NCI-H774 (cell line): Measurements from ENCODE around the gene SUGP1.
A peak's percentile ranks its signal among the peaks of the same experiment; 100 is the strongest.

Experiments used
- DNase-seq: peaks from one replicate; lab custom pipeline; 2025; lab: John Stamatoyannopoulos, UW

The SUGP1 gene

DNA sequence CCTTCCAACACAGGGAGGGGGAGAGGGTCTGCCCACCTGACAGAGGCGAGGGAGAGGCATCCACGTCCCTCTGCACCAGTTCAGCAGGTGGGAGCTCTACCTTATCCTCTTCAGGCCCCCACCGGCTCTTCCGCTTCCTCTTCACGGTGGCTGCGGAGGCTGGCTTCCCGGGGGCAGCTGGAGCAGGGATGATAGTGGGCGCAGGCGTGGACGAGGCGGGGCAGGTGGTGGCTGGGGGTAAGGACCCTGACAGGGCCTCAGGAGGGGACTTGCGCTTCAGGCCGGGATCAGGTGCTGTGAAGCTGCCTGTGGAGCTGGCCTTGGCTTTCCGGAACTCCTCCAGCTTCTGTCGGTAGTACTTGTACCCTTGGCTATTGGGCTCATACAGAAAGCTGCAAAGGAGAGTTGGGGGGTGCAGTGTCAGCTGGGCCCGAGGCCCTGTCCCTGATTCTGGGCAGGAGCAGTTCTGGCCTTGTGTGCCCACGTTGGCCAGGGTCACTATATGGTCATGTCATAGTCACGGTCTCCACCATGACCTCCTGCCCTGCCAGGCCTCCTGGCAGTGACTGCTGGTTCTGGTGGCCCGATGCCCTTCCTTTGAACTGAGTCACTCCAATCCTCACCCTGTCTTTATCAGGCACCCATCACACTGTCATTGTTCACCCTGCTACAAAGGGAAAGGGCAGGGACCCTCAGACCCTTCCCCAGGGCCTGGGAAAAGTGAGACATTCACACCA, 23.2 kb downstream of the SUGP1 start:
- no peak for DNase-seq

DNA sequence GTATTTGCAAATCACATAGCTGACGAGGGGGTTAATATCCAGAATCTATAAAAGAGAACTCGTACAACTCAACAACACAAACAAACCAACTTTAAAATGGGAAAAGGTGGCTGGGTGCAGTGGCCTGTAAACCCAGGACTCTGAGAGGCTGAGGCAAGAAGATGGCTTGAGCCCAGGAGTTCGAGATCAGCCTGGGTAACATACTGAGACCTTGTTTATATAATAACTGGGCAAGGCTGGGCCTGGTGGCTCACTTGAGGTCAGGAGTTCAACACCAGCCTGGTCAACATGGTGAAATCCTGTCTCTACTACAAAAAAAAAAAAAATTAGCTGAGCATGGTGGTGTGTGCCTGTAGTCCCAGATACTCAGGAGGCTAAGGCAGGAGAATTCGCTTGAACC, 25.4 kb downstream of the SUGP1 start:
- DNase-seq: no peak

DNA sequence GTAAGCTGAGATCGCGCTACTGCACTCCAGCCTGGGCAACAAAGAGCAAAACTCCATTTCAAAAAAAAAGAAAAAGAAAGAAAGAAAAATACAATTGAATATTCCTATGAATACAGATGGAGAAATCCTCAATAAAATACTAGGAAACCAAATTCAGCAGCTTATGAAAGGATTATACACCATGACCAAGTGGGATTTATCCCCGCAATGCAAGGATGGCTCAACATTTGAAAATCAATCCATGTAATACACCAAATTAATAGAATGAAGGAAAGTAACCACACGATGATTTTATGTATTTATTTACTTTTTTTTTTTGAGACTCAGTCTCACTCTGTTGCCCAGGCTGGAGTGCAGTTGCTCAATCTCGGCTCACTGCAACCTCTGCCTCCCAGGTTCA, 27.7 kb downstream of the SUGP1 start:
- no peak for DNase-seq

DNA sequence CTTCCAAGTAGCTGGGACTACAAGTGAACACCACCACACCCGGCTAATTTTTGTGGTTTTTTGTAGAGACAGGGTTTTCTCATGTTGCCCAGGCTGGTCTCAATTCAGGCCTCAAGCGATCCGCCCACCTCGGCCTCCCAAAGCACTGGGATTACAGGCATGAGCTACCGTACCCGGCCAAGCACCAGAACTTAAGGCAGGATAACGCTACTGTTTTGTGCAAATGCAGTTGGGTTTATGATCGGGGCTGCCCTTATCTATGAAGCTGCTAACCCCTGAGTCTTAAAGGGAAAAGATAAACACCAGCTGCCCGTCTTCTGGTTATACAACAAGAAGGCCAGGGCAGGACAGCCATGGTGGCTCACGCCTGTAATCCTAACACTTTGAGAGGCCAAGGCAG, 34.6 kb downstream of the SUGP1 start:
- DNase-seq: no peak

DNA sequence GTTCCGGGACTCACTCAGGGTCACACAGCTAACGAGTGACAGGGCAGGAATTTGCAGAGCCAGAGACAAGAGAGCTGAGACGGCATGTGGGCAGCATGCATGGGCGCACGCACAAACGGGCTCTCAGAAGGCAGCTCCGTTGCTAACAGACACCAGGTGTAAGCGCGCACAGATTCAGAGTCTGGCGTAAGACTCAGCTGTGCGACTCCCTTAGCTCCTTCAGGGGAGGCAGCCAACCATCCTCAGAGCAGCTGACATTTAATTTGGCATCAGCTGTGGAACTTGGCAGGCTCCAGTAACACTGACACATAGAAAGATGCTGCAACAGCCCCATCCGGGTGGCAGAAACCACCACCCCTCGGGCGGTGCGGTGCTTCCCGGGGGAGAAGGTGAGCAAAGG, 39.7 kb downstream of the SUGP1 start:
- DNase-seq: no peak

DNA sequence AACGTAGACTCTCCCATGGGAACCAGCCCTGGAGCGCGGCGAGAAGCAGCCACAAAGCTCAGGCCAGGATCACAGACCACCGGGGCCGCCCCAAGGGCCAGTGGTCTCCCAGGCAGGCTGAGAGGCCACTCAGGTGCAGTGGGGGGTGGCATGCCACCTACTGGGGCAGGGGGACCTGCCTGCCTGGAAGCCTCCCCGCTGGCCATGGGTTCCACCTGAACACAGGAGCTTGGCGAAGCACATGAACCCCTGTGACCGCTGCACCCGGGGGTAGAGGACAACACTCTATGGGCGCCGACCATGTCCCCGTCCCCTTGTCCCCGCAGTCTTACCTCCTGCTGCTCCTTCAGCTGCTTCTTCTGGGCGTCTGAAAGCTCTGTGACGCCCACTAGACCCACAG, 40.5 kb downstream of the SUGP1 start:
- DNase-seq: no peak

DNA sequence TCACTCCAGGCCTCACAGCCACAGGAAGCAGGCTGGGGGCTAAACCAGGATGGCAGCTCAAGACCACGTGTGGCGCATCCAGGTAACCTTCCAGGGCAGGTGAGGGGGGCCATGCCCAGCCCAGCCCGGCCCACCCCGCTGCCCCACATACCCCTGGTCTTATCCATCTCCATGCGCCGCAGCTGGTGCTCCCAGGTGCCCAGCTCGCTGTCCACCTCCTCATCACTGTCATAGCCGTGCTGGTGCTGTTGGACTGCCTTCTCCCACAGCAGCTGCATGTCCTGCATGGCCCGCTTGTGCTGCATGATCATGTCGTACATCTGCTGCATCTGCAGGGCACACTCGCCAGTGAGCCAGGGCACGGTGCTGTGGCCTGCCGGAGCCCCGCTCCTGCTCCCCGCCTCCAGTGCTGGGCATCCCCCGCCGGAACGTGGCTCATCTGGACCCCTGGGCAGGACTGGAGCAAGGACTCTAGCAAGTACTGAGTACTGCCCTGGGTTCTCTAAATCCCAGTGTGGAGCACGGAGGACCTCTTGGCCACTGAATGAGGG, 41.2 kb downstream of the SUGP1 start:
- DNase-seq: no peak

DNA sequence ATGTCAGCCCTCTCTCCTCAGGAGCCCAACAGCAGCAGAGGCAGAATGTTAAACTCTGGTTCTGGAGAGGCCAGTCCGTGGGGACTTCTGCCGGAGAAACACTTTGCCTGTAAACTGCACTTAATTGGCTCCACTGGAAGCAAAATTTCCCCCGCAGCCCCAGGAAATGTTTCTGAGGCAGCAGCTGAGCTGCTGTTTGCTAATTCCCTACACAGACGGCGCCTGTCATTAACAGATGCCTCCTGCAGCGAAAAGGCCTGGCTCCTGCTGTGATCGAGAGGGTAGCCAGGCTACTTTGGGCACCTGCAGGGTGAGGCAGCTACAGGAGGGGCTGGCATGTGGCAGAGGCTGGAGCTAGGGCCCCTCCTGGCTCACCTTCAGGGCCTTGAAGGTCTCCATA, 42.0 kb downstream of the SUGP1 start:
- peak; percentile 46 for DNase-seq

DNA sequence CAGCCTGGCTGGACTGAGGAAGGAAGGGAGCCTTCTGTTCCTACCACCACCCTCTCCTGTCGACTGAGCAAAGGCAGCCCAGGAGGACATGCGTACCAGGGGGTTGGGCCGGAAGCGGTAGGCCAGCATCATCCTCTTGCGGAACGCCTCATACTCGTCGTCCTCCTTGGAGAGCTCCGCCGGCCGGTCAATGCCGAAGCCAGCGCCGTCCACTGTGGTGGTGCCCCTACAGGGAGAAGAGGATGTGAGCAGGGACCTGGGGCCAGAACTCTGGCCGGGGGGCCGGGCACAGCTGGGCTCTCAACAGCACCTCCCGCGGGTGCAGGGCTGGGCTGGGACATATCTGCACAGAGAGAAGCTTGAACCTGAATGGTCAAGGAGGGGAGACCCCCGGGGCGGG, 43.5 kb downstream of the SUGP1 start:
- no peak for DNase-seq

DNA sequence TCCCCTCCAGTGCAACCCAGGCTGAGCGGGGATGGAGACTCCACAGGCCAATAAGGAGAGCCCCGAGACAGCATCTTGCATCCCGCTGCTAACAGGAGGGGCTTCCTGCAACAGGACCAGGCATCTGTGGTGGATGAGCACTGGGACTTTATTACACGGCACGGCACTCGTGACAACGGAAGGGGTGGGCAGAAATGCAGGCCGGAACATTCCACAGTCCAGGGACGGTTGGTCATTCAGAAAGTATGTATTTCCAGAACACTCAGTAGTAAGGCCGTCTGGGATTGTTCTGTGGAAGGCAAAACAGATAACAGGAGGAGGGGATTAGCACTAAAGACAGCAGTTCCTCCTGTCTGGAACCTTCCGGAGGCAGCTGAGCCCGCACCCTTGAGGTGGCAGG, 43.9 kb downstream of the SUGP1 start:
- DNase-seq: no peak

DNA sequence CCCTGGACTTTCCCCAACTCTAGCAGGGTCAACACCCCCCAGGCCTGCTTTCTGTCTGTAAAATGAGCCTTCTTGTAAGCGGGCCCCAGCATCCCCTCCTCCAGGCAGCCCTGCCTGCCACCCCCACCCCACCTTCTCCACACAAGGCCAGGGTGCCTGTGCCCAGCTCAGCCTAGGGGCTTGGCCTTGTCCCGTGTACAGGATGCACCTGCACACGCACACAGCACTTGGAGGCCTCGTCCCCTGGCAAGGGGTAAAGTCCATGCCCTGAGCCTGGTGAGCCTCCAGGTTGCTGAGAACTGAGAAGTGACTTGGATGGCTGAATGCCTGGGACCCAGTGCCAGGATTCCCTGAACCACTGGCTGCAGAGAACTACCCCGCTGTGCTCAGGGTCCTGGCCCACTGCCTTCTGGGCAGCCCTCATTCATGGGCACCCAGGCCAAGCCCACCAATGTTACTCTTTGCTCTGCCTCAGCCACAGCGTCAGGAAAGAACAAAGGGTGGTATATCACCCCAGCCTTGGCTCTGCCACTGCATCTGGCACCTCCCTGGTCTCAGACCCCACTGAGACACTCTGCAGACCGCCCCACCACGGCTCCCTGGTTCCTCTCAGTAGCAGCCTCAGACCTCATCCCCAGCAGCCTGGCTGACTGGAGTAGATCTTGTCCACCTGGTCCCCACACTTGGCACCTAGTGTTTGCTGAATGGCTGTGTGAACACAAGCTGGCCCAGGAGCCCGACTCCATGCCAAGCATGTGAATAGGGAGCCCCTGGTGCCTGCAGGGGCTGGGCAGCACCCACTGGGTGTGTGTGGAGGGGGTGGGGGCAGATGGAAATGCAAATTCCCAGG, 45.4 kb downstream of the SUGP1 start:
- DNase-seq: no peak

DNA sequence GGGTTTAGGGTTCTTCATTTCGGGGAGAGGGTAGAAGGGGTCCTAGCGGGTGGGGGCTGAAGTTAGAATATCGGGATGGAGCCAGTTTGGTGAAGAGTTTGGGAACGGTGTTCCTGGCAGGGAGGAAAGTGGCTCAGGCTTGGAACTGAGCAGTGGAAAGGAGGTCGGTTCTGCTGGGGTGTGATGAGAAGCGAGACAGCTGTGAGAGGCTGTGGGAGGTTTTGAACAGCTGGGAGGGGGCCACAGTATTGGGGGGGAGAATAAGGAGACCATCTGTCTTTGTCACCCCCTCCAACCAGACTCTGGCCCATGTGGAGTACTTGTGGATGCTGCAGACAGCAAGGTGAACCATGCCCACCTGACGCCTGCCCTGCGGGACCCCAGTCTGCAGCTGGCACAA, 46.2 kb downstream of the SUGP1 start:
- no peak for DNase-seq

DNA sequence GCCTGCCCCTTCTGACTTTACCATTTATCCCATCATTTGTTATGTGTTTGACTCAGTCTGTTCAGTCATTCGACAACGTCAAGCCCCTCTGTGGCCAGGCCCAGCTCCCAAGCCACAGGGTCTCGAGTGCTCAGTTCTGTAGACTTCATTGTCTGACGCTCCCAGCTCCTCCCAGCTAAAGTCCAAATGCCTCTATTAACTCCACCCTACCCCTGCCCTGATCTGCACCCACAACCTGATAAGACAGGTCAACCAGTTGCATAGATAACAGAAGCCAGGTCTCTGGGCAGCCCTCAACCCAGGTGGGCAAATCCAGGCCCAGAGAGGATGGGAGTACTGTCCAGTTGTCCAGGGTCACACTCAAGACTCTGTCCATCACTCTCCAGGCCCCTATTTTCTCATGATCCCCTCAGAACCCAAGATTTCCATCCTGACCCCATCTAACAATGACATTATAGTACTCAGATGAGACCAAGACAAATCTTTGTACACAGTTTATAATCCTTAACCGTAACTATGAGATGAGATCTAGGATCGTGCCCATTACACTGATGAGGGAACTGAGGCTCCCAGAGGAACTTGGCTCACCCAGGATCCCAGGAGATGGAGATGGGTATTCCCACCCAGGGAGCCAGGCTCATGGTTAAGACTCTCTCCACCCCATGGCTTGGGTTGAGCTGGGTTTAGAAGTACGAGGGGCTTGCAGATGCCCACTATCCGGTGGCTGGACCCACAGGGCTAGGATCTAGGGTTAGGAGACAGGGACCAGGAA, 48.3 kb downstream of the SUGP1 start:
- DNase-seq: no peak

DNA sequence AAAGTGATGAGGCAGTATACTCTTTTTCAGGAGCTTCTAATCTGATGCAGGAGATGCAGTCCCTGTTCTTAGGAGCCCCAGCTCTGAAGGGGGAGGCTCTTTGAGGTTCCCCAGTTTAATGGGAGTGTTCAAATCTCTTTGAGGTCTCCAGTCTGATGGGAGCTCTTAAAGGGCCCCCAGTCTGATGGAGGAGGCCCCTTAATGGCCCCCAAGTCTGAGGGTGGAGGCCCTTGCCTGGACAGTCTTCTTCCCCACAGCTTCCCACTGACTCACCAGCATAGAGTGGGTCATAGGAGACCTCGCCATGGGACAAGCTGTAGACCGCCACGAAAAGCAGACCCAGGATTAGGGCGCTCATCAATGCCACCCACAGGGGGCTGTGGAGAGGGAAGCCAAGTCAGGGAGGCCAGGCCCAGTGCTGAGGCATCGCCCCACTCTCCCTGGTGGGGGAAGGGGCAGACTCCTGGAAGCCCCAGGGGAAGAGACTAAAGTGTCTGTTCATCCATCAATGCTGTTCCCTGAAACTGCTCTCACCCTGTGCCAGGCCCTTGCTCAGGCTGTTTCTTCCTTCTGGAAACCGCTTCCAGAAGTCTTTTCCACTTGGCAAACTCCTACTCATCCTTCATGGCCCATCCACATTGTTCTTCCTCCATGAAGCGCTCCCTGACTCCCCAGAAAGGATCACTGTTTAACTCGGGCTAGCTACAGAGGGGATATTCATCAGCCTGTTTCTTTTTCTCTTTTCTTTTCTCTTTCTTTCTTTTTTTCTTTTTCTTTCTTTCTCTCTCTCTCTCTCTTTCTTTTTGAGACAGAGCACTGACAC, 49.3 kb downstream of the SUGP1 start:
- DNase-seq: no peak

DNA sequence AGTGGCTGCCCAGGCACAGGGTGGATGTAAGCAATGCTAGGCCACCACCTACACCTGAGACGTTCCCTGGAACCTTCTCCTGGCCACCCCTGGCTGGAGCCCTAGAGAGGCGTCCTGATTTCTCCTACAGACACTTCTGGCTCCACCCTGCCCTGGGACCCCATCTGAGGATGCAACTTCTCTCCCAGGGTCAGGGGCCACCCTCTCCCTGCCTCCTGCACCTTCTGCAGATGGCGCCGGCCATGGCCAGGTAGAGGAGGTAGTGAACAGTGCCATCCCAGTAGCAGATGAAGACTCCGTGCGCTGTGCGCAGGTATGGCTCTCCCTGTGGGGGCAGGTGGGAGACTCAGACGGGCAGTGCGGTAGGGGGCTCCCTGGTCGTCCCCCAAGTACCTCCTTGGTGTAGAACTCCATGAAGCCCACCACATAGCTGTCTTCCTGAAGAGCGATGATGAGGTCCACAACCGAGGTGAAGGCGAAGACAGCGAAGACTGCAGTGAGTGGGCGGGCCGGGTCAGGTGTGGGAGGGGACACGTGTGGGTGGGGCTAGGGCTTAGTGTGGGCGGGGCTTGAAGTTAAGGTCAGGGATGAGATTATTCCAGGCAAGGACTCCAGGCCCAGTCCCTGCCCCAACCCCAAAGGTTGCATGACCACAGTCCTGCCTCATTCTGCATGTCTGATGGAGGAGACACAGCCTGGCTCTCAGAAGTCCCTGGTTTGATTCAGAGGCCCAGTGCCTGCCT, 50.2 kb downstream of the SUGP1 start:
- DNase-seq: no peak

DNA sequence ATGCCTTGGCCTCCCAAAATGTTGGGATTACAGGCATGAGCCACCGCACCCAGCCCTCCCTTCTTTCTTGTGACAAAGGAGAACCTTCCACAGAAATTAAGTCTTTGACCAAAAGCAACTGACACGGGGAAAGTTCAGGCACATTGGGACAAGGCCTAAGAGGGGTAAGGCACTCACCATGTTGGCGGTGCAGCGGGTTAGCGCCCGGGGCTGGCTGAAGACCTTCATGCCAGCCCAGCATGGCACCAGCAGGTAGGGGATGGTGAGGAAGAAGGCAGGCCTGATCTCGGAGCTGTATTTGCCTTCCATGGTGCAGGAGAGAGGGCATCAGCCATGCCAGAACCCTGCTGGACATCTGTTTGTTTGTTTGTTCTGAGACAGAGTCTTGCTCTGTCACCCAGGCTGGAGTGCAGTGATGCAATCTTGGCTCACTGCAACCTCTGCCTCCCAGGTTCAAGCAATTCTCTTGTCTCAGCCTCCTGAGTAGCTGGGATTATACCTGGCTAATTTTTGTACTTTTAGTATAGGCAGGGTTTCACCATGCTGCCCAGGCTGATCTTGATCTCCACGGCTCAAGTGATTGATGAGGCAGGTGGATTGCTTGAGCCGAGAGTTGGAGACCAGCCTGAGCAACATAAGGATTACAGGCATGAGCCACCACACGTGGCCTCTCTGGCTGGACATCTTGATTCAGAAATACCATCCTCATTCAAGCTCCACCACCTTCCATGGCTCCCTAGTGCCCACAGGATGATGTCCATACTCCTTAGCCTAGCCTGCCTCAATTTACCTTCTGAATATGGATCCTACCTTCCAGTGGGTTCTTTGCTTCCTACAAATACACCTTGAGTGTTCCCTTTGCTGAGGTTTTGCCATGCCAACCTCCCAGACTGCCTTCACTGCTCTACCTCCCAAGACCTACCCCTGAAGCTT, 51.6 kb downstream of the SUGP1 start:
- DNase-seq: no peak

DNA sequence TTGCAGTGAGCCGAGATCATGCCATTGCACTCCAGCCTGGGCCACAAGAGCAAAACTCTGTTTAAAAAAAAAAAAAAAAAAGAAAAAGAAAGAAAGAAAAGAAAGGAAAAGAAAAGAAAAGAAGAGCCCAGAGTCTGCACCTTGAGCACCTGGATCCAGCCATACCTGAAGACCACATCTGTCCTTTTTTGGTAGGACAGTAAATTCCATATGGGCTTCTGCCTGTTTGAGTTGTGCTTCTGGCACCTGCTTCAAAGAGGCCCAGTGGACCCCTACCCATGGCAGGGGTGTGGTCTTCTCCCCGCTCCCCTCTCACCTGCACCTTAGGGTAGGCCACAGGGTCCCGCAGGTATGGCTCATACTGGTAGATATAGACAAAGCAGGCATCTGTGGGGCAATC, 53.0 kb downstream of the SUGP1 start:
- DNase-seq: no peak

DNA sequence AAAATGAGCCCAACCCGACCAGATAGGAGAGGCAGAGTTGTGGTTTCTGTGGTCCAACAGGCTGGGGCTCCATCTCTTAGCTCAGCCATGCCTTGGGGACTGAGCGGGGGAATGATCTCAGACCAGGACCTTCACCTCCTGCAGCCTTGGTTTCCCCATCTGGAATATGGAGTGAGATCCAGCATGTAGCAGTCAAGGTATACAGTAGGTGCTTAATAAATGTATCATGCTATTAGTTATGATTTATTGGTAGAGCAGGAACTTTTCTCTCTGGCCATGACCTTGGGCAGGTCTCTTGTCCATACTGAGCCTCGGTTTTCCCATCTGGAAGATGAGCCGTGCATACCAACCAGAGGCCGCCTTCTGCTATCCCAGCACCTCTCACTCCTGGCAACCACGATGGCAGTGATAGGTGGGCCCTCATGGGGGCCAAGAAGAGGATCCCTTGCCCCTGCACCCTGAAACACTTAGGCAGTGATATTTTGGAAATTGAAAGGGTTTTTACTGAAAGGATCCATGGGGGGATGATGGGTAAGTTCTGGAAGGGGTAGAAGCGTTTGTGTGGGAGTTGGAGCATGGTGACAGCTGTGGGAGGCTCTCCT, 56.3 kb downstream of the SUGP1 start:
- DNase-seq: no peak
